GM12865 (cell line): ENCODE results near the gene ARAP1.

ENCODE experiments used
- DNase-seq: peaks from one replicate; pipeline ENCODE4 v3.0.0; 2010; ENCODE audit warnings: low read depth
- H3K4me3 ChIP-seq: 2 replicates; pipeline ENCODE4 v1.5.1; 2011; ENCODE audit warnings: mild to moderate bottlenecking, low read depth, low read length, control low read depth
- TF ChIP-seq, protein P1 (sequence below): IDR thresholded peaks from 2 replicates; pipeline ENCODE4 v1.5.1; 2011; ENCODE audit warnings: low read length, control low read depth, low read depth, inconsistent platforms; ENCODE audit not compliant: insufficient read depth; ENCODE audit errors: missing control alignments

ARAP1 gene

DNA sequence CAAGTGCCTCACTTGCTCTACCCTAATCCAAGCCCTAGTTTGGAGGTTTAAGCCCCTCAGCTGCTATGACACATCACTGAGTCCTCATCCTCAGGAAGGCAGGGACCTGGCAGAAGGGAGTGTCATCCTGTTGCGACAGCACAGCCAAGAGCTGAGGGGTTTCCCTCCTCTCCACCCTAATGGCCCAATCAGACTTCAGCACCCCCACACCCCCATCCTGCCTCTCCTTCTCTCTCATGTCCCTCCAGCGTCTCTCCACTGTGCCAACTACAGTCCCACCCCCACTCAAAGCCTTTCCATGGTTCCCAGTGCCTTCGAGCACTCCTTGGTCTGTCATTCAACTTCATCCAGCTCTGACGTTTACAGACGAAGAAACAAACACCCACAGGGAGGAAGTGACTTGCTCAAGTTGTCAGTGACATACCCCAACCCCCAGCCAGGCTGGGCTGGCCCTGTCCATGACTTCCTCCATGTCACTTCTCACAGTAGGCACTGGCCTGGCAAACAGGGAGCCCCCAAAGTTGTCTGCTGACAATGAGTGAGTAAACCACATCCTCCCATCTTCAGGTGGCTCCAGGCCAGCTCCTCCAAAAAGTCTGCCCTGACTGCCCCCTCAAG, 15.6 kb downstream of the ARAP1 start:
- peak; percentile 63 for DNase-seq
- TF ChIP-seq, protein P1, sequence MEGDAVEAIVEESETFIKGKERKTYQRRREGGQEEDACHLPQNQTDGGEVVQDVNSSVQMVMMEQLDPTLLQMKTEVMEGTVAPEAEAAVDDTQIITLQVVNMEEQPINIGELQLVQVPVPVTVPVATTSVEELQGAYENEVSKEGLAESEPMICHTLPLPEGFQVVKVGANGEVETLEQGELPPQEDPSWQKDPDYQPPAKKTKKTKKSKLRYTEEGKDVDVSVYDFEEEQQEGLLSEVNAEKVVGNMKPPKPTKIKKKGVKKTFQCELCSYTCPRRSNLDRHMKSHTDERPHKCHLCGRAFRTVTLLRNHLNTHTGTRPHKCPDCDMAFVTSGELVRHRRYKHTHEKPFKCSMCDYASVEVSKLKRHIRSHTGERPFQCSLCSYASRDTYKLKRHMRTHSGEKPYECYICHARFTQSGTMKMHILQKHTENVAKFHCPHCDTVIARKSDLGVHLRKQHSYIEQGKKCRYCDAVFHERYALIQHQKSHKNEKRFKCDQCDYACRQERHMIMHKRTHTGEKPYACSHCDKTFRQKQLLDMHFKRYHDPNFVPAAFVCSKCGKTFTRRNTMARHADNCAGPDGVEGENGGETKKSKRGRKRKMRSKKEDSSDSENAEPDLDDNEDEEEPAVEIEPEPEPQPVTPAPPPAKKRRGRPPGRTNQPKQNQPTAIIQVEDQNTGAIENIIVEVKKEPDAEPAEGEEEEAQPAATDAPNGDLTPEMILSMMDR: no peak
- no peak overlapping the region for H3K4me3 ChIP-seq

DNA sequence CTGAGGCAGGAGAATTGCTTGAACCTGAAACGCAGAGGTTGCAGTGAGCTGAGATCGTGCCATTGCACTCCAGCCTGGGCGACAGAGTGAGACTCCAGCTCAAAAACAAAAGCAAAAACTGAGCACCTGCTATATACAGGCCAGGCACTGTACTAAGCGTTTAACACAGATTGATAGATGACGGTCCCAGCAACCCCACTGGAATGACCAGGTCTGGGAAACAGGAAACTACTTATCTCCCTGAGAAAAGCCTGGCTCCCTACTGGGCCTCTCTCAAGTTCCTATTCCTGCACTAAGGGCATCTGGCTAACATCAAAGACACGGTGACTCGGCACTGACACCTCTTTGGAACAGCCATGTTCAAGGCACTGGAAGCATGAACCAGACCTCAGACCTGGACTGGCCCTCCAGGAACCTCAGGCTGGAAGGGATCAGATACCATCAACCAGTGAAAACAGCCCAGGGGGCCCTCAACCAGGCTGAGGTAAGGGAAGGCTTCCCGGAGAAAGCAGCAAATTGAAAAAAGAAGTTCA, 16.6 kb downstream of the ARAP1 start:
- H3K4me3 ChIP-seq: no peak overlapping the region
- DNase-seq: no peak
- TF ChIP-seq, protein P1: no peak

DNA sequence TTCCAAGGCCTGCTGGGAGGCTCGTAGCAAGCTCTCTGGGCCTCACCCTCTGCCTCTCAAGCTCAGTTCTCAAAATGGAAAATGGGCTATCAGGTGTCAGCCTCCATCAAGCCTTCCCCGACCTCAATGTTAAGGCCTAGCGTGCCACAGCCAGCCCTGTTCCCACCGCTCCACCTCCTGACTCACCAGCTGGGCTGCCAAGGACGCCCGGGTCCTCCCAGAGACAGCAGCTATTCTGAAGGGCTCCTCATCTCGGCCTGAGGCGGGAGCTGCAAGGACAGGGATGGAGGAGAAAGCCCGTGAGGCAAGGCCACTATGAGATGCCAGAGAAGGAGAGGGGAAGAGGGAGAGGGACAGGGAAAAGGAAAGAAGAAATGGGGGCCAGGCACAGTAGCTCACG, 19.9 kb downstream of the ARAP1 start:
- no peak overlapping the region for H3K4me3 ChIP-seq
- DNase-seq: no peak
- TF ChIP-seq, protein P1: no peak

DNA sequence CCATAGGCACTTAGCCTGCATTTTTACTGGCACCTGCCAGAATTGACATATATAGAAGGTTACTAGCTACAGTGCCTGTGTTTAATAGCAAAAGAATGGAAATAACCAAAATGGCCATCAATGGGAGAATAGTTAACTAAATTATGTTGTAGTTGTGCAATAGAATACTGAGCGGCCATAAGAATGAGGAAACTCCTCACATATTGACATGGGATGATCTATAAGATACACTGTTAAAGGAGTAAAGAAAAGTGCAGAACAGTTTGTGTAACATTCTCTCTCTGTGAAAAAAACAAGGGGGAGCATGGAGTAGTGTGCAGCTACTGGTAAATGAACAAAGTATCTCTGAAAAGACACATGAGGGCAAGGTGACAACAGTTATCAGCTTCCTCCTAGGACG, 21.5 kb downstream of the ARAP1 start:
- H3K4me3 ChIP-seq: no peak overlapping the region
- TF ChIP-seq, protein P1: no peak
- no peak for DNase-seq

DNA sequence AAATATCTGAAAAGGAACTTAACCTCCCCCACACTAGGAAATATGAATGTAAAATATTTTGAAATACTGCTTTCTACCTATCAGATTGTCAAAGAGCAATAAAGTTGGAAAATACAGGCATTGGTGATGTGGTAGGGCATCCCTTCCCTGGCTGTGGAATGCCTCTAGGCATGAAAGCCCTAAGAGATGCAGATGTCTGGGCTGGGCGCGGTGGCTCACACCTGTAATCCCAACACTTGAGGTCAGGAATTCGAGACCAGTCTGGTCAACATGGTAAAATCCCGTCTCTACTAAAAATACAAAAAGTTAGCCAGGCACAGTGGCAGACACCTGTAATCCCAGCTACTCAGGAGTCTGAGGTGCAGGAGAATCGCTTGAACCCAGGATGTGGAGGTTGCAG, 22.0 kb downstream of the ARAP1 start:
- H3K4me3 ChIP-seq: no peak overlapping the region
- TF ChIP-seq, protein P1: no peak
- no peak for DNase-seq

DNA sequence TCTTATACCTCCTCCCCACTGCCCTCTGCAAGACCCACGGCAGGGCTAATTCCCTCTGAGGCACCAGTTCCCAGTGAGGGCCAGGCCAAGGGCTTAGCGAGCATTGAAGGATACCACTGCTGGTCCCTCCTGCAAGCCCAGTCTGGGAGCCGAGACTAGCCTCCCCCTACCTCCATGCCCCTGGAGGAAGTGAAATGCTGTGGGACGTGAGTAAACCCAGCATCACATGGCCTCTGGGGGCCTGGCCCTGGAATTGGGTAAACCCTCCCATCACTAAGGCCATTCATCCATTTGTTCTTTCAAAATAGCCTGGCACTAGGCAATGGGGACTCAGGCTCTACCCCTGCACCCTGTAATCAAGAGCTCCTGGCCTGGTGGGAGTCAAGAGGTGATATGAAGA, 24.7 kb downstream of the ARAP1 start:
- H3K4me3 ChIP-seq: no peak overlapping the region
- TF ChIP-seq, protein P1: no peak
- no peak for DNase-seq
